Endothelial cell of umbilical vein (primary cell): ENCODE results near the gene LHX6. TPM values are rescaled to one million over a fixed set of nuclear protein-coding genes. Genes with fewer than 3 reads are reported as not detected.

ENCODE experiments used
- BruUV-seq: library from RNA; stranded (reverse); fragments of 400-500 nt; replicated peaks from 2 replicates; lab custom pipeline; 2021; lab: Mats Ljungman, UMichigan
- CTCF ChIA-PET: fragments of 300-600, 350-600 bp; sonication (Branson Sonifier 250); formaldehyde crosslinking; loops from one replicate; lab custom pipeline; 2021; ENCODE audit warnings: antibody characterized with exemption, inconsistent platforms; lab: Charles Lee
- POLR2A ChIA-PET: fragments of 300-600, 350-600 bp; sonication (Branson Sonifier 250); formaldehyde crosslinking; loops from one replicate; lab custom pipeline; 2021; ENCODE audit warnings: antibody characterized with exemption, inconsistent platforms; lab: Charles Lee
- DNase-seq: peaks from one replicate; pipeline ENCODE4 v3.0.0-alpha.2; 2011; ENCODE audit warnings: low read depth, low spot score
- FAIRE-seq: peaks from 2 replicates; lab custom pipeline; 2011; peaks lifted over from hg19 to GRCh38; lab: Jason Lieb, UNC
- H2AFZ ChIP-seq: 2 replicates; pipeline ENCODE4 v1.6.0; 2012; ENCODE audit warnings: low read depth, low read length, control low read depth, inconsistent platforms
- H3K27ac ChIP-seq: 2 replicates; pipeline ENCODE4 v1.5.1; 2011; ENCODE audit warnings: low read depth, mild to moderate bottlenecking, control low read depth, low read length, moderate library complexity; ENCODE audit not compliant: insufficient read depth
- H3K27me3 ChIP-seq, 2 experiments: 2 replicates each; pipeline versions ENCODE4 v1.6.0 to v1.6.1; 2011; ENCODE audit warnings: low read length in 2 of 2, mixed read lengths in 1 of 2; ENCODE audit not compliant: control insufficient read depth in 2 of 2, insufficient read depth in 2 of 2
- H3K36me3 ChIP-seq, 2 experiments: 2 replicates in 1 of 2; 3 replicates in 1 of 2; pipeline ENCODE4 v1.5.1; 2011; ENCODE audit warnings: low read length in 2 of 2, mild to moderate bottlenecking in 1 of 2, moderate library complexity in 1 of 2; ENCODE audit not compliant: control insufficient read depth in 2 of 2, insufficient read depth in 2 of 2; ENCODE audit errors: extremely low read depth in 1 of 2
- H3K4me1 ChIP-seq: 3 replicates; pipeline ENCODE4 v1.5.1; 2011; ENCODE audit warnings: mild to moderate bottlenecking, low read length; ENCODE audit not compliant: control insufficient read depth, insufficient read depth; ENCODE audit errors: extremely low read depth
- H3K4me2 ChIP-seq: 2 replicates; pipeline ENCODE4 v1.6.1; 2011; ENCODE audit warnings: low read length, control low read depth, mixed read lengths; ENCODE audit not compliant: insufficient read depth
- H3K4me3 ChIP-seq, 3 experiments: fragments of 200-600 bp in 1 of 3; sonication (generic), shearing (Covaris generic) in 1 of 3; replicated peaks in 1 of 3; 2 replicates each; pipeline ENCODE4 v1.5.1; 2011 to 2016; ENCODE audit warnings: control low read depth in 3 of 3, low read length in 3 of 3, mild to moderate bottlenecking in 2 of 3, inconsistent platforms in 1 of 3, low read depth in 1 of 3, moderate library complexity in 1 of 3; ENCODE audit not compliant: insufficient read depth in 1 of 3
- H3K79me2 ChIP-seq: 2 replicates; pipeline ENCODE4 v1.6.0; 2012; ENCODE audit warnings: low read length, inconsistent platforms; ENCODE audit not compliant: control insufficient read depth, insufficient read depth
- H3K9ac ChIP-seq: replicated peaks from 2 replicates; pipeline ENCODE3; 2011; ENCODE audit warnings: low read length, control low read depth; ENCODE audit not compliant: insufficient read depth; ENCODE audit errors: extremely low read depth
- H3K9me1 ChIP-seq: replicated peaks from 3 replicates; pipeline ENCODE4 v1.6.0; 2011; ENCODE audit warnings: mild to moderate bottlenecking, low read length; ENCODE audit not compliant: control insufficient read depth, insufficient read depth; ENCODE audit errors: extremely low read depth
- H3K9me3 ChIP-seq: replicated peaks from 2 replicates; pipeline ENCODE4 v1.5.1; 2012; ENCODE audit warnings: low read length, inconsistent platforms; ENCODE audit not compliant: control insufficient read depth, insufficient read depth
- H4K20me1 ChIP-seq: replicated peaks from 2 replicates; pipeline ENCODE3; 2011; ENCODE audit warnings: mild to moderate bottlenecking, low read length; ENCODE audit not compliant: control insufficient read depth, insufficient read depth; ENCODE audit errors: extremely low read depth
- EZH2 ChIP-seq: IDR thresholded peaks from 2 replicates; pipeline ENCODE4 v1.6.1; 2012; ENCODE audit warnings: borderline replicate concordance, low read depth, mild to moderate bottlenecking, moderate library complexity, low read length, inconsistent platforms; ENCODE audit not compliant: severe bottlenecking
- FOS ChIP-seq: IDR thresholded peaks from 2 replicates; pipeline ENCODE4 v1.6.1; 2011; ENCODE audit warnings: mild to moderate bottlenecking, low read length, moderate library complexity, borderline replicate concordance; ENCODE audit not compliant: insufficient read depth
- GATA2 ChIP-seq: IDR thresholded peaks from 2 replicates; pipeline ENCODE4 v1.7.0; 2011; ENCODE audit warnings: low read depth, mild to moderate bottlenecking, moderate library complexity, mixed read lengths, low read length; ENCODE audit not compliant: insufficient read length, insufficient read depth
- JUN ChIP-seq: IDR thresholded peaks from 2 replicates; pipeline ENCODE4 v1.6.1; 2011; ENCODE audit warnings: borderline replicate concordance, low read depth; ENCODE audit not compliant: insufficient read length, insufficient read depth
- MYC ChIP-seq: IDR thresholded peaks from one replicate; pipeline ENCODE4 v1.6.1; 2011; ENCODE audit warnings: mild to moderate bottlenecking, low read depth, low read length
- POLR2A ChIP-seq: IDR thresholded peaks from 2 replicates; pipeline ENCODE4 v1.6.1; 2012; ENCODE audit warnings: low read depth, mild to moderate bottlenecking, control low read depth, low read length
- POLR2AphosphoS5 ChIP-seq: IDR thresholded peaks from 2 replicates; pipeline ENCODE4 v1.6.1; 2012; ENCODE audit warnings: low read depth, mild to moderate bottlenecking, control low read depth, low read length, moderate library complexity; ENCODE audit not compliant: insufficient read depth
- dilution Hi-C: fragments of 300-500 bp; cut with MboI; formaldehyde crosslinking; loops from one replicate; pipeline ENCODE4 v1.15.0; 2019; ENCODE audit warnings: low sequenced_read_pairs; ENCODE audit not compliant: extremely low pct_ligation_motif_present
- intact Hi-C: fragments of 100-400 bp; cut with micrococcal nuclease; formaldehyde crosslinking; loops from one replicate; pipeline ENCODE4 v1.10.0; 2022
- polyA plus RNA-seq, 4 experiments: library from polyadenylated mRNA; depleted of rRNA in 3 of 4; stranded (reverse) in 3 of 4; unstranded in 1 of 4; fragments of >200 nt; gene quantifications; 2 replicates each; pipeline versions ENCODE4 v1.2.1 to v1.2.3, GENCODE V29; 2011 to 2012; ENCODE audit warnings: missing spikeins in 1 of 4
- total RNA-seq: library from RNA; stranded (reverse); gene quantifications from 2 replicates; pipeline ENCODE4 v1.2.3, GENCODE V29; 2021
- TF ChIP-seq, protein P1 (sequence below), 2 donors: IDR thresholded peaks; 1 replicate in 1 of 2; 2 replicates in 1 of 2; pipeline ENCODE4 v1.5.1; 2011; ENCODE audit warnings: low read length in 2 of 2, mild to moderate bottlenecking in 2 of 2, moderate library complexity in 2 of 2, control low read depth in 1 of 2, inconsistent platforms in 1 of 2, low read depth in 1 of 2; ENCODE audit not compliant: insufficient read depth in 1 of 2; ENCODE audit errors: extremely low read depth in 1 of 2
- TF ChIP-seq, protein P2 (sequence below): IDR thresholded peaks from 2 replicates; pipeline ENCODE4 v1.6.1; 2011; ENCODE audit not compliant: insufficient read depth, insufficient read length

Gene LHX6
- total and polyA plus RNA-seq, 2 donors (not counting 3 experiments of a cell fraction or from before 2014, with no cell fraction given) = 2.4 to 18.4 TPM

DNA sequence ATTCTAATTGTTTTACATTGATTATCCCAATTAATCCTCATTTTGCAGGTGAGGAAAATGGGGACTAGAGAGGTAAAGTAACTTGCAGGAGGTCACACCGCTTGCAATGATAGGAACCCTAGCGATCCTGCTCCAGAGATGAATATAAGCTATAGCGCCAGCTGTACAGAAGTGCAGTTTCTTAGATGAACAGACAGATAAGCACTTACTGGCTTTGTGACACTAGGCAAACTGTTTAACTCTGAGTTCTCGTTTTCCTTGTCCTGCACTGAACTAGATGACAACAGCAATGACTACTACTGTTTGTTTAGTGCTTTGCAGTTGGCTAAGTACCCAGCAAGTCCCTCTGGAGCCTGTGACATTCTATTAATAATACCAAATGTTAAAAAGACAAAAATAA lies 11.1 kb downstream of the LHX6 start:
- CTCF ChIA-PET = no interaction called here
- no peak overlapping the region for H3K9ac ChIP-seq
- dilution Hi-C loops = no loop called here

More for the DNA sequence above, 11.1 kb downstream of the LHX6 start:
- no peak overlapping the region for H3K4me3 ChIP-seq
- no peaks in the 10 kb centered on the region for H4K20me1 ChIP-seq
- no peak overlapping the region for H3K4me2 ChIP-seq
- peaks cover 19 to 27% of the 10 kb centered on the region in 2 experiments for H3K27me3 ChIP-seq
- intact Hi-C loops = no loop called here
- FAIRE-seq (no peak), DNase-seq (no peak)
- H3K9me1 ChIP-seq = no peaks in the 10 kb centered on the region
- BruUV-seq = no TSS peak
- no peaks in the 10 kb centered on the region for H3K79me2 ChIP-seq
- POLR2A ChIA-PET = no interaction called here
- peaks cover 9% of the 10 kb centered on the region for H3K4me1 ChIP-seq
- no peak overlapping the region for H3K27ac ChIP-seq
- no peak overlapping the region for H2AFZ ChIP-seq
- no peaks in the 10 kb centered on the region for H3K9me3 ChIP-seq
- TF ChIP-seq GATA2 (no peak), EZH2 (no peak), MYC (no peak), POLR2A (no peak), FOS (no peak), POLR2AphosphoS5 (no peak), JUN (no peak)
- TF ChIP-seq, protein P1, sequence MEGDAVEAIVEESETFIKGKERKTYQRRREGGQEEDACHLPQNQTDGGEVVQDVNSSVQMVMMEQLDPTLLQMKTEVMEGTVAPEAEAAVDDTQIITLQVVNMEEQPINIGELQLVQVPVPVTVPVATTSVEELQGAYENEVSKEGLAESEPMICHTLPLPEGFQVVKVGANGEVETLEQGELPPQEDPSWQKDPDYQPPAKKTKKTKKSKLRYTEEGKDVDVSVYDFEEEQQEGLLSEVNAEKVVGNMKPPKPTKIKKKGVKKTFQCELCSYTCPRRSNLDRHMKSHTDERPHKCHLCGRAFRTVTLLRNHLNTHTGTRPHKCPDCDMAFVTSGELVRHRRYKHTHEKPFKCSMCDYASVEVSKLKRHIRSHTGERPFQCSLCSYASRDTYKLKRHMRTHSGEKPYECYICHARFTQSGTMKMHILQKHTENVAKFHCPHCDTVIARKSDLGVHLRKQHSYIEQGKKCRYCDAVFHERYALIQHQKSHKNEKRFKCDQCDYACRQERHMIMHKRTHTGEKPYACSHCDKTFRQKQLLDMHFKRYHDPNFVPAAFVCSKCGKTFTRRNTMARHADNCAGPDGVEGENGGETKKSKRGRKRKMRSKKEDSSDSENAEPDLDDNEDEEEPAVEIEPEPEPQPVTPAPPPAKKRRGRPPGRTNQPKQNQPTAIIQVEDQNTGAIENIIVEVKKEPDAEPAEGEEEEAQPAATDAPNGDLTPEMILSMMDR (IDR thresholded peaks at IDR 0.05; ENCODE audit: extremely low read depth in 1 of 2, insufficient read depth in 1 of 2, low read depth in 1 of 2, low read length in 2 of 2) = no peak
- TF ChIP-seq, protein P2, sequence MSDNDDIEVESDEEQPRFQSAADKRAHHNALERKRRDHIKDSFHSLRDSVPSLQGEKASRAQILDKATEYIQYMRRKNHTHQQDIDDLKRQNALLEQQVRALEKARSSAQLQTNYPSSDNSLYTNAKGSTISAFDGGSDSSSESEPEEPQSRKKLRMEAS = no peak
- no peaks in the 10 kb centered on the region for H3K36me3 ChIP-seq
